ENCODE measurements around the gene CX3CR1. TPM values are rescaled to one million over a fixed set of nuclear protein-coding genes. Genes with fewer than 3 reads are reported as not detected.

CX3CR1 gene
- total RNA-seq, 2 experiments from 2014 or later = 0.13 TPM; not detected in 1

DNA sequence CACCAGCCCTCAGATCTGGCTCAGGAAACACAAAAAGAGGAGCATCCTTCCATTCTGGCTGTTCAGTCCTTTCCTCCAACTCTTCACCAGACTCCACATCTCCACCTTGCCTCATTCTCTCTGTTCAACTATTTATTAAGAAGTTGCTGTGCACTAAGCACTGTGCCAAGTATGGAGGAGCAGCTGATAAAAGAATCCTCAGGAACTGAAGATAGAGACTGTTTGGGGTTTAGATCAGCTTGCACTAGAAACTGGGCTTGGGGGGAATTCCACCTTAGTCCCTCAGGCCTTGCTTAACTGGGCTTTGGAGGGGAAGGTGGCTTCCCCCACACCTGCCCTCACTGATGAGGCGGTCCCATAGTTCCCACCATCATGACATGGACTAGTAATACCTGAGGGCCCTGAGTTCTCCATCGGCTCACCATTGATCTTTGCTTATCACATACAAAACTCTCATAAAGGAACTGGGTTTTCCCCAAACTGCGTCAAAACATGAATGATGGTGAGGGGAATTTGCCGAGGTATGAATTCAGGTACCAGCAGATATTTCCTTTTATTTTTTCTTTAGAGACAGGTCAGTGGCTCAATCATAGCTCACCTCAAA, 48.0 kb upstream of the CX3CR1 start:
- no peak overlapping the region for H3K4me2 ChIP-seq (ENCODE audit: low read length)
- TF ChIP-seq, protein P1, sequence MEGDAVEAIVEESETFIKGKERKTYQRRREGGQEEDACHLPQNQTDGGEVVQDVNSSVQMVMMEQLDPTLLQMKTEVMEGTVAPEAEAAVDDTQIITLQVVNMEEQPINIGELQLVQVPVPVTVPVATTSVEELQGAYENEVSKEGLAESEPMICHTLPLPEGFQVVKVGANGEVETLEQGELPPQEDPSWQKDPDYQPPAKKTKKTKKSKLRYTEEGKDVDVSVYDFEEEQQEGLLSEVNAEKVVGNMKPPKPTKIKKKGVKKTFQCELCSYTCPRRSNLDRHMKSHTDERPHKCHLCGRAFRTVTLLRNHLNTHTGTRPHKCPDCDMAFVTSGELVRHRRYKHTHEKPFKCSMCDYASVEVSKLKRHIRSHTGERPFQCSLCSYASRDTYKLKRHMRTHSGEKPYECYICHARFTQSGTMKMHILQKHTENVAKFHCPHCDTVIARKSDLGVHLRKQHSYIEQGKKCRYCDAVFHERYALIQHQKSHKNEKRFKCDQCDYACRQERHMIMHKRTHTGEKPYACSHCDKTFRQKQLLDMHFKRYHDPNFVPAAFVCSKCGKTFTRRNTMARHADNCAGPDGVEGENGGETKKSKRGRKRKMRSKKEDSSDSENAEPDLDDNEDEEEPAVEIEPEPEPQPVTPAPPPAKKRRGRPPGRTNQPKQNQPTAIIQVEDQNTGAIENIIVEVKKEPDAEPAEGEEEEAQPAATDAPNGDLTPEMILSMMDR (conservative IDR thresholded peaks at IDR 0.05; ENCODE audit: low read length) = no peak
- no peak for TF ChIP-seq EZH2phosphoT487 (IDR thresholded peaks at IDR 0.05; ENCODE audit: borderline replicate concordance, low read depth, low read length)
- POLR2A ChIA-PET = no interaction called here
- DNase-seq (ENCODE audit: low spot score) = no peak
- H3K9me3 ChIP-seq (ENCODE audit: low read length) = no peaks in the 10 kb centered on the region
- no peaks in the 10 kb centered on the region for H3K4me1 ChIP-seq (ENCODE audit: insufficient read depth, low read length, poor library complexity, severe bottlenecking)
- H3K27ac ChIP-seq (ENCODE audit: low read depth, low read length, poor library complexity, severe bottlenecking) = no peak overlapping the region
- CTCF ChIA-PET (ENCODE audit: unreplicated experiment) = no interaction called here
- BruUV-seq (replicated peaks) = no TSS peak
- H3K9me2 ChIP-seq (ENCODE audit: insufficient read depth, low read length) = no peaks in the 10 kb centered on the region
- H3K4me3 ChIP-seq (ENCODE audit: low read depth, low read length, poor library complexity, severe bottlenecking) = no peak overlapping the region
- H3K36me3 ChIP-seq (ENCODE audit: insufficient read depth, low read length) = no peaks in the 10 kb centered on the region
- no peak overlapping the region for H2AFZ ChIP-seq (ENCODE audit: low read length)
- intact Hi-C loops (cut with micrococcal nuclease; ENCODE audit: unreplicated experiment) = no loop called here
- no peaks in the 10 kb centered on the region for H3K79me2 ChIP-seq (ENCODE audit: insufficient read depth, low read depth, low read length)
- no peaks in the 10 kb centered on the region for H4K20me1 ChIP-seq (ENCODE audit: insufficient read depth, low read length)

DNA sequence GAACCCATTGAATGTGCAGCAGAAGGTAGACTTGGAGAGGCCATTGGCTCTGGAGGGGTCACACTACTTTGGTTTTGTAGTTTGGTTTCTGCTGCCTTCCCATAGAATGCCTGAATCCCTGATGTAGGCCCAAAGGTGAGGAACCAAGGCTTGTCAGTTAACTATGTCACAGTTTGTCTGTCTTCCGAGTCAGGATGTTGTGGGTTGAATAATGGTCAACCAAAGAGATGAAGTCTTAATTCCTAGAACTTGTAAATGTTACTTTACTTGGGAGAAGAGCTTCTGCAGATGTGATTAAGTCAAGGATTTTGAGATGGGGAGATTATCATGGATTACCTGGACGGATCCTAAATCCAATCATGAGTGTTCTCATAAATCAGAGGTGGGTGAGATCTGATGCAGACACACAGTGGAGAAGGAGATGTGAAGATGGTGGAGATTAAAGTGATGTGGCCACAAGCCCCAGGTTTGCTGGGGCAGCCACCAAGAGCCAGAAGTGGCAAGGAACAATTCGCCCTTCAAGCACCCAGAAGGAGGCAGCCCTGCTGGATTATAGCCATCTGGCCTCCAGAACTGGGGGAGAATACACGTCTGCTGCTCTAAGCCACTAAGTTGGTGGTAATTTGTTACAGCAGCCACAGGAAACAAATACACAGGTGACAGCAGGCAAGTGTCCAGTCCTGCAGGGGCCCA, 47.4 kb upstream of the CX3CR1 start:
- no peak overlapping the region for H2AFZ ChIP-seq (ENCODE audit: low read length)
- no peak for DNase-seq (ENCODE audit: low spot score)
- H4K20me1 ChIP-seq (ENCODE audit: insufficient read depth, low read length) = no peaks in the 10 kb centered on the region
- H3K4me1 ChIP-seq (ENCODE audit: insufficient read depth, low read length, poor library complexity, severe bottlenecking) = no peaks in the 10 kb centered on the region
- ChIA-PET POLR2A (no interaction called here), CTCF (ENCODE audit: unreplicated experiment) (no interaction called here)
- TF ChIP-seq, protein P1 (conservative IDR thresholded peaks at IDR 0.05; ENCODE audit: low read length) = no peak
- TF ChIP-seq EZH2phosphoT487 (IDR thresholded peaks at IDR 0.05; ENCODE audit: borderline replicate concordance, low read depth, low read length) = no peak
- no peak overlapping the region for H3K27ac ChIP-seq (ENCODE audit: low read depth, low read length, poor library complexity, severe bottlenecking)
- no TSS peak for BruUV-seq (replicated peaks)
- H3K4me2 ChIP-seq (ENCODE audit: low read length) = no peak overlapping the region
- no peak overlapping the region for H3K4me3 ChIP-seq (ENCODE audit: low read depth, low read length, poor library complexity, severe bottlenecking)
- H3K36me3 ChIP-seq (ENCODE audit: insufficient read depth, low read length) = no peaks in the 10 kb centered on the region
- H3K9me3 ChIP-seq (ENCODE audit: low read length) = no peaks in the 10 kb centered on the region
- intact Hi-C loops (cut with micrococcal nuclease; ENCODE audit: unreplicated experiment) = no loop called here
- H3K9me2 ChIP-seq (ENCODE audit: insufficient read depth, low read length) = no peaks in the 10 kb centered on the region
- H3K79me2 ChIP-seq (ENCODE audit: insufficient read depth, low read depth, low read length) = no peaks in the 10 kb centered on the region

DNA sequence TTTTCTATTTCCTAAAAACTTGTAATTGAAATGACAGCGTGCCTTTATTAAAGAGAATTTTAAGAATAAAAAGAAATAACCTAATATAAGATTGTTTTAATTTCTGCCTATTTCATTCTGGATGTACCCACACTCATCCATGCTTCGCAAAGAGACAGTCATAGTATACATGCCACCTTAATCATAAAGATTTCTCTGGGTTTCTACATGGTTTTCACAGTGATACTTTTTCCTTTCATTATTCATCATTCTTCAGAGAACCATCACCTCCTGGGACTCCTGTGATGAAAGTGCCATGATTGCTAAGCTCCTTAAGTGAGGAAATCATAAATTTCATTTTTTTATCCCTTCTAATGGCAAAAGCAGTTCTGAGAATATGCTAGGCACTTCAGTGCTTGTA, 45.4 kb upstream of the CX3CR1 start:
- no peak for DNase-seq (ENCODE audit: low spot score)
- H4K20me1 ChIP-seq (ENCODE audit: insufficient read depth, low read length) = no peaks in the 10 kb centered on the region
- no peak overlapping the region for H3K27ac ChIP-seq (ENCODE audit: low read depth, low read length, poor library complexity, severe bottlenecking)
- no peaks in the 10 kb centered on the region for H3K36me3 ChIP-seq (ENCODE audit: insufficient read depth, low read length)
- no peak overlapping the region for H3K4me3 ChIP-seq (ENCODE audit: low read depth, low read length, poor library complexity, severe bottlenecking)
- no peak overlapping the region for H3K4me2 ChIP-seq (ENCODE audit: low read length)
- BruUV-seq (replicated peaks) = no TSS peak
- POLR2A ChIA-PET = no interaction called here
- intact Hi-C loops (cut with micrococcal nuclease; ENCODE audit: unreplicated experiment) = no loop called here
- H3K9me3 ChIP-seq (ENCODE audit: low read length) = no peaks in the 10 kb centered on the region
- CTCF ChIA-PET (ENCODE audit: unreplicated experiment) = no interaction called here
- H3K9me2 ChIP-seq (ENCODE audit: insufficient read depth, low read length) = no peaks in the 10 kb centered on the region
- no peak overlapping the region for H2AFZ ChIP-seq (ENCODE audit: low read length)
- TF ChIP-seq, protein P1 (conservative IDR thresholded peaks at IDR 0.05; ENCODE audit: low read length) = no peak
- no peak for TF ChIP-seq EZH2phosphoT487 (IDR thresholded peaks at IDR 0.05; ENCODE audit: borderline replicate concordance, low read depth, low read length)
- no peaks in the 10 kb centered on the region for H3K79me2 ChIP-seq (ENCODE audit: insufficient read depth, low read depth, low read length)
- H3K4me1 ChIP-seq (ENCODE audit: insufficient read depth, low read length, poor library complexity, severe bottlenecking) = no peaks in the 10 kb centered on the region
